ENCODE results near the gene UNC13A.

UNC13A gene

DNA sequence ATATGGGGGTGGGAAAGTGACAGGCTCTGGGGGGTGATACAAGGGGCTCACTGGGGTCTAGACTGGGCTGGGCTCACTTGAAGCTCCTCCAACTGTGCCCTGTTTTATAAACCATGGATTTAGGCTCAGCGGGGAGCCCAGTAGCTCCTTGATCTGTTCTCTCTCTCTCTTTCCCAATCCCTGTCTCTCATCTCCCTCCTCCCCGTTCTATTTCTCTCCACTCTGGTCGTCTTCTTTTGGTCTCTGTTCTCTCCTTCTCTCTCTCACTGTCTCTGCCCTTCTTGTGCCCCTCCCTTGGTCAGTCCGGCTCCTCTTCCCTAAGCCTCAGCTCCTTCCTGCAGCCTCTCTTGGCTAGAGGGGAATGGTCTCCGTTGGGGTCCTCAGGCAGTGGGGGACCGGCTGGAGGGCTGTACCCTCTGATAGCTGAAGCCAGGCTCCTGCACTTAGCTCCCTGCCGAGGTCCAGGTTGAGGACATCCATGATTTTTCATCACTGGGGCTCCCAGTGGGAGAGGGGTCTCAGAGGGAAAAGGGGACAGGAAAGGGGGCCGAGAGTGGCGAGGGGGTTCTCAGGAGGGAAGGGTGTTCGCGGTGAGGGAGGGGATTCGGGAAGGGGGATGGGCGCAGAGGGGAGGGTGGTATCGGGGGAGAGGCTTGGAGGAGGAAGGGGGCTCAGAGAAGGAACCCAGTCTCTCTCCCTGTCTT lies 8.5 kb downstream of the UNC13A start:
- H3K9me3 ChIP-seq (ENCODE audit: insufficient read depth, low read length) = no peaks in the 10 kb centered on the region
- H3K27me3 ChIP-seq (ENCODE audit: insufficient read depth, insufficient read length) = no peaks in the 10 kb centered on the region
- no peak overlapping the region for H3K4me3 ChIP-seq (ENCODE audit: insufficient read length, low read depth)
- no peaks in the 10 kb centered on the region for H3K36me3 ChIP-seq (ENCODE audit: insufficient read depth, insufficient read length, low read length)
- H3K9ac ChIP-seq (ENCODE audit: insufficient read length, low read depth) = no peak overlapping the region
- TF ChIP-seq YY1 (IDR thresholded peaks at IDR 0.05; ENCODE audit: insufficient read depth, insufficient read length) = no peak
- H3K4me1 ChIP-seq (ENCODE audit: insufficient read depth, insufficient read length) = peaks cover 17% of the 10 kb centered on the region
- DNase-seq (ENCODE audit: low read depth, low spot score) = no peak

DNA sequence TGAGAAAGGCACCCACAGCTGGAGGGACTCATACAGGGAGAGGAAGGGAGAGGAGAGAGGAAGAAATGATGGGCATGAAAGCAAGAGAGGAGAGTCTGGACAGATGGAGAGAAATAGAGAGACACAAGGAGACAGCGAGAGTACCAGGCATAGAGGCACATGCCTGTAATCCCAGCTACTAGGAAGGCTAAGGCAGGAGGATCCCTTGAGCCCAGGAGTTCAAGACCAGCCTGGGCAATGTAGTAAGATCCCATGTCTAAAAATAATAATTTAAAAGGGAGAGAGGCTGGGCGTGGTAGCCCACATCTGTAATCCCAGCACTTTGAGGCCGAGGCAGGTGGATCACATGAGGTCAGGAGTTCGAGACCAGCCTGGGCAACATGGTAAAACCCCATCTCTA lies 9.3 kb downstream of the UNC13A start:
- no peaks in the 10 kb centered on the region for H3K27me3 ChIP-seq (ENCODE audit: insufficient read depth, insufficient read length)
- no peak overlapping the region for H3K9ac ChIP-seq (ENCODE audit: insufficient read length, low read depth)
- H3K4me1 ChIP-seq (ENCODE audit: insufficient read depth, insufficient read length) = peaks cover 21% of the 10 kb centered on the region
- H3K9me3 ChIP-seq (ENCODE audit: insufficient read depth, low read length) = no peaks in the 10 kb centered on the region
- TF ChIP-seq ZNF274 (IDR thresholded peaks at IDR 0.05; ENCODE audit: low read depth, low read length) (no peak), YY1 (IDR thresholded peaks at IDR 0.05; ENCODE audit: insufficient read depth, insufficient read length) (no peak), SUZ12 (IDR thresholded peaks at IDR 0.05; ENCODE audit: extremely low read depth, insufficient read depth, insufficient read length) (no peak)
- H3K4me3 ChIP-seq (ENCODE audit: insufficient read length, low read depth) = no peak overlapping the region
- no peaks in the 10 kb centered on the region for H3K36me3 ChIP-seq (ENCODE audit: insufficient read depth, insufficient read length, low read length)
- no peak for DNase-seq (ENCODE audit: low read depth, low spot score)

DNA sequence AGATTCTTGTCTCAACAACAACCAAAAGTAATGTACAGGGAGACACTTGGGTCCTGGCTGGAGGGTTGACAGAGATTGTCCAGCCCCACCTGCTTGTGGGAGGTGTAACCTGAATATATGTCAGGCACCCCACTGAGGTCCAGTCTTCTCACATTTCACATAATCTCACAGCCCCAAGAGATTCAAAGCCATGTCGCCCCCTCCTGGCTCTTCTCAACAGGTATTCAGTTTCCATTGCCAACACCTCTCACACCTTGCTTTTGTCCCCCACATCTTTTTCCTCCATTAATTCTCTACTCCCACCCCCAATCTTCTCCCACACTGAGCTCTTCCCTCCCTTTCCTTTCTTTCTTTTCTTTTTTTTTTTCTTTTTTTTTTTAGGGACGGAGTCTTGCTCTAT lies 11.2 kb downstream of the UNC13A start:
- no peak overlapping the region for H3K9ac ChIP-seq (ENCODE audit: insufficient read length, low read depth)
- TF ChIP-seq SUZ12 (IDR thresholded peaks at IDR 0.05; ENCODE audit: extremely low read depth, insufficient read depth, insufficient read length) = no peak
- TF ChIP-seq ZNF274 (IDR thresholded peaks at IDR 0.05; ENCODE audit: low read depth, low read length) = no peak
- TF ChIP-seq YY1 (IDR thresholded peaks at IDR 0.05; ENCODE audit: insufficient read depth, insufficient read length) = no peak
- no peak for DNase-seq (ENCODE audit: low read depth, low spot score)
- H3K27me3 ChIP-seq (ENCODE audit: insufficient read depth, insufficient read length) = no peaks in the 10 kb centered on the region
- H3K4me3 ChIP-seq (ENCODE audit: insufficient read length, low read depth) = no peak overlapping the region
- H3K9me3 ChIP-seq (ENCODE audit: insufficient read depth, low read length) = no peaks in the 10 kb centered on the region
- no peaks in the 10 kb centered on the region for H3K36me3 ChIP-seq (ENCODE audit: insufficient read depth, insufficient read length, low read length)
- H3K4me1 ChIP-seq (ENCODE audit: insufficient read depth, insufficient read length) = peaks cover 23% of the 10 kb centered on the region

DNA sequence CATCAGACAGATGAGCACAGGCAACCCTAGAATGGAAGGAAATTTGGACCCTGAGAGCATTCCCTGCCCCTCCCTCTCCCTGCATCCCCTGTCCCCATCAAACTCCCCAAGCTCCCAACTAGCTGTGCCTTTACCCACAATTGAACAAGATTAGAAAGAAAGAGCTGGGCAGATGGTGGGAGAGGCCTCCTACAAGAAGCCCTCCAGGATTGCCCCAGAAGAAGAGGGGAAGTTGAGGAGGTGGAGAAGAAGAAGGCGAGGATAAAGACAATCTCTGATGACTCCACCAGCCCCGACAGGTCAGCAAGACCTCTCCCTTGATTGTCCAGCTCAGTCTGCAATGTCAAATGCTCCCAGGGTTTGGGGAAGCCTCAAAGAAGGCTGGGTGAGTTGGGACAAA lies 11.9 kb downstream of the UNC13A start:
- H3K9me3 ChIP-seq (ENCODE audit: insufficient read depth, low read length) = no peaks in the 10 kb centered on the region
- no peaks in the 10 kb centered on the region for H3K36me3 ChIP-seq (ENCODE audit: insufficient read depth, insufficient read length, low read length)
- peak overlapping the region; percentile 38 for H3K9ac ChIP-seq (ENCODE audit: insufficient read length, low read depth)
- TF ChIP-seq SUZ12 (IDR thresholded peaks at IDR 0.05; ENCODE audit: extremely low read depth, insufficient read depth, insufficient read length) = no peak
- no peak for TF ChIP-seq ZNF274 (IDR thresholded peaks at IDR 0.05; ENCODE audit: low read depth, low read length)
- no peak for TF ChIP-seq YY1 (IDR thresholded peaks at IDR 0.05; ENCODE audit: insufficient read depth, insufficient read length)
- H3K4me3 ChIP-seq (ENCODE audit: insufficient read length, low read depth) = no peak overlapping the region
- no peaks in the 10 kb centered on the region for H3K27me3 ChIP-seq (ENCODE audit: insufficient read depth, insufficient read length)
- no peak for DNase-seq (ENCODE audit: low read depth, low spot score)
- H3K4me1 ChIP-seq (ENCODE audit: insufficient read depth, insufficient read length) = peaks cover 20% of the 10 kb centered on the region

DNA sequence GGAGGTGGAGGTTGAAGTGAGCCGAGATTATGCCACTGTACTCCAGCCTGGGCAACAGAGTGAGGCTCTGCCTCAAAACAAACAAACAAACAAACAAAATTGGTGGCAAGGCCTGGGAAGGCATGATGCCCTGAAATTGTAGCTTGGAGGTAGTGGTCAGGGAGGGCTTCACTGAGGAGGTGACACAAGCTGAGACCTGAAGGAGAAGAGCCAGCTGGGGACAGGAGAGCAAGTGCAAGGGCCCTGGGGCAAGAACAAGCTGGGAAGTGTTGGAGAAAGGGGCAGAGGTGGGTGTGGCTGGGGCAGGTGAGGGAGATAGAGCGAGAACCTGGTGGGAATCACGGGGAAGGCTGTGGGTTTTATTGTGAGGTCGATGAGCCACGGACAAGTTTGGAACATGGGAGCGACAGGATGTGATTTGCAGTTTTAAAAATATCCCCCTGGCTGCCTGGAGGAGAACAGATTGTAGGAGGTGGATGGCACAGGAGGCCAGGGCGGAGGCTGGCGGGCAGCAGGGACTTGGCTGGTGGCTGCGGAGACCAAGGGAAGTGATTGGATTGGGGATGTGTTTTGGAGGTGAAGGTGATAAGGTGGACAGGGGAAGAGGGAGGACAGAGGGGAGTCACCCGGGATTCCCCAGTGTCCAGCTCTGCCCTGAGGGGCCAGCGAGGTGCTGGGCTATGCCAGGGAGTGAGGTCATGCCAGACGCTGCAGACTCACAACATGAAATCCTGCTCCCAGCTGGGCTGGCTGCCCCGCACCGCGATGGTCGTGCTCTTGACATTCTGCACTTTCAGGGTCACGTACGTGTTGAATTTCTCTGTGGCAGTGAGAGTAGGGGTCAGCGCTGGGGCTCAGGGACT lies 14.0 kb downstream of the UNC13A start:
- TF ChIP-seq ZNF274 (IDR thresholded peaks at IDR 0.05; ENCODE audit: low read depth, low read length) = no peak
- TF ChIP-seq YY1 (IDR thresholded peaks at IDR 0.05; ENCODE audit: insufficient read depth, insufficient read length) = no peak
- no peak for TF ChIP-seq SUZ12 (IDR thresholded peaks at IDR 0.05; ENCODE audit: extremely low read depth, insufficient read depth, insufficient read length)
- Histone ChIP-seq H3K4me1 (ENCODE audit: insufficient read depth, insufficient read length) (peaks cover 10% of the 10 kb centered on the region), H3K4me3 (ENCODE audit: insufficient read length, low read depth) (no peak overlapping the region), H3K9me3 (ENCODE audit: insufficient read depth, low read length) (no peaks in the 10 kb centered on the region), H3K9ac (ENCODE audit: insufficient read length, low read depth) (peak overlapping the region; percentile 12), H3K36me3 (ENCODE audit: insufficient read depth, insufficient read length, low read length) (peaks cover 1% of the 10 kb centered on the region), H3K27me3 (ENCODE audit: insufficient read depth, insufficient read length) (no peaks in the 10 kb centered on the region)
- DNase-seq (ENCODE audit: low read depth, low spot score) = no peak

DNA sequence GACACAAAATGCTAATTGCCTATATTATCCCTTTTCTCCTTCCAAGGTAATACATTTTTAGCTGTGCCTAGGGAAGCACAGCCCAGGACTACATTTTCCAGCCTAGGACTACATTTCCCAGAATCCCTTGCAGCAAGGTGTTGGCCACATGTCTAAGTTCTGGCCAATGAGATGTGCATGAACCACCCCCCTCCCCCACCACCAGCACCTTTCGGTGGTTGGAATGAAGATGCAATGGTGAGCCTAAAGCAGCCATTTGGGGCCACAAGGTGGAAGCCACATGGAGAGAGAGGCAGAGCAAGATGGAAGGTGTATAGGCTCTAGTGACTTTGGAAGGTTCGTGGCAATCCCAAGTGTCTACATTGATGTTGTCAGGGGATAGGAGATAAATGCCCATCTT lies 16.2 kb downstream of the UNC13A start:
- no peaks in the 10 kb centered on the region for H3K9me3 ChIP-seq (ENCODE audit: insufficient read depth, low read length)
- peak; percentile 68 for DNase-seq (ENCODE audit: low read depth, low spot score)
- H3K4me1 ChIP-seq (ENCODE audit: insufficient read depth, insufficient read length) = peaks cover 6% of the 10 kb centered on the region
- no peak overlapping the region for H3K9ac ChIP-seq (ENCODE audit: insufficient read length, low read depth)
- no peak for TF ChIP-seq SUZ12 (IDR thresholded peaks at IDR 0.05; ENCODE audit: extremely low read depth, insufficient read depth, insufficient read length)
- no peak for TF ChIP-seq ZNF274 (IDR thresholded peaks at IDR 0.05; ENCODE audit: low read depth, low read length)
- TF ChIP-seq YY1 (IDR thresholded peaks at IDR 0.05; ENCODE audit: insufficient read depth, insufficient read length) = no peak
- H3K36me3 ChIP-seq (ENCODE audit: insufficient read depth, insufficient read length, low read length) = peaks cover 3% of the 10 kb centered on the region
- no peaks in the 10 kb centered on the region for H3K27me3 ChIP-seq (ENCODE audit: insufficient read depth, insufficient read length)
- no peak overlapping the region for H3K4me3 ChIP-seq (ENCODE audit: insufficient read length, low read depth)

DNA sequence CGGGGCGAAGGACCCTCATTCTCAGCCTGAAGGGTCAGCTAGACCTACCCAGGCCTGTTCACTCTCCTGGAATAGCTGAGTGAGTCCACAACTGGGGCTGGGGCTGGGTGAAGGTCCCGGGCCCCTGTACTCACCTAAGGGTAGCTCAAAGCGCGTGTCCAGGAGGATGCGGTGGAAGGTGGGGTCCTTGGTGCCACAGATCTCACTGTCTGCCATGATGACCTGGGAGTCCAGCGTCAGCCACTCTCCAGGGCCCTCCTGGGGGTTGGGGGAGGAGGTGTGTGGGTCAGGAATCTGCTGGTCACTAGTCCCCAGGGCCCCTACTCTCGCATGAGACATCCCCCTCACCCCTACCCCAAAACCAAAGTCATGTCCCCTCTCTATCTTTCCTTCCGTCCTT lies 18.7 kb downstream of the UNC13A start:
- H3K4me1 ChIP-seq (ENCODE audit: insufficient read depth, insufficient read length) = peaks cover 9% of the 10 kb centered on the region
- H3K9ac ChIP-seq (ENCODE audit: insufficient read length, low read depth) = no peak overlapping the region
- H3K36me3 ChIP-seq (ENCODE audit: insufficient read depth, insufficient read length, low read length) = peaks cover 5% of the 10 kb centered on the region
- no peak for DNase-seq (ENCODE audit: low read depth, low spot score)
- no peak for TF ChIP-seq SUZ12 (IDR thresholded peaks at IDR 0.05; ENCODE audit: extremely low read depth, insufficient read depth, insufficient read length)
- TF ChIP-seq ZNF274 (IDR thresholded peaks at IDR 0.05; ENCODE audit: low read depth, low read length) = no peak
- no peak for TF ChIP-seq YY1 (IDR thresholded peaks at IDR 0.05; ENCODE audit: insufficient read depth, insufficient read length)
- no peaks in the 10 kb centered on the region; the same call in 1 of the 2 replicates for H3K9me3 ChIP-seq (ENCODE audit: insufficient read depth, low read length)
- no peaks in the 10 kb centered on the region for H3K27me3 ChIP-seq (ENCODE audit: insufficient read depth, insufficient read length)
- no peak overlapping the region for H3K4me3 ChIP-seq (ENCODE audit: insufficient read length, low read depth)
